Measurements from ENCODE around the gene RGS7BP.

GRCh38 chr5:64502196-64502595 lies 3.6 kb upstream of the RGS7BP start:
- TF ChIP-seq, protein P1, sequence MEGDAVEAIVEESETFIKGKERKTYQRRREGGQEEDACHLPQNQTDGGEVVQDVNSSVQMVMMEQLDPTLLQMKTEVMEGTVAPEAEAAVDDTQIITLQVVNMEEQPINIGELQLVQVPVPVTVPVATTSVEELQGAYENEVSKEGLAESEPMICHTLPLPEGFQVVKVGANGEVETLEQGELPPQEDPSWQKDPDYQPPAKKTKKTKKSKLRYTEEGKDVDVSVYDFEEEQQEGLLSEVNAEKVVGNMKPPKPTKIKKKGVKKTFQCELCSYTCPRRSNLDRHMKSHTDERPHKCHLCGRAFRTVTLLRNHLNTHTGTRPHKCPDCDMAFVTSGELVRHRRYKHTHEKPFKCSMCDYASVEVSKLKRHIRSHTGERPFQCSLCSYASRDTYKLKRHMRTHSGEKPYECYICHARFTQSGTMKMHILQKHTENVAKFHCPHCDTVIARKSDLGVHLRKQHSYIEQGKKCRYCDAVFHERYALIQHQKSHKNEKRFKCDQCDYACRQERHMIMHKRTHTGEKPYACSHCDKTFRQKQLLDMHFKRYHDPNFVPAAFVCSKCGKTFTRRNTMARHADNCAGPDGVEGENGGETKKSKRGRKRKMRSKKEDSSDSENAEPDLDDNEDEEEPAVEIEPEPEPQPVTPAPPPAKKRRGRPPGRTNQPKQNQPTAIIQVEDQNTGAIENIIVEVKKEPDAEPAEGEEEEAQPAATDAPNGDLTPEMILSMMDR (IDR thresholded peaks at IDR 0.05; ENCODE audit: insufficient read depth, low read length, poor library complexity, severe bottlenecking), result no peak
- TF ChIP-seq EZH2phosphoT487 (conservative IDR thresholded peaks at IDR 0.05; ENCODE audit: low read length), result no peak
